ENCODE measurements around the gene C16orf78.

Gene C16orf78, protein sequence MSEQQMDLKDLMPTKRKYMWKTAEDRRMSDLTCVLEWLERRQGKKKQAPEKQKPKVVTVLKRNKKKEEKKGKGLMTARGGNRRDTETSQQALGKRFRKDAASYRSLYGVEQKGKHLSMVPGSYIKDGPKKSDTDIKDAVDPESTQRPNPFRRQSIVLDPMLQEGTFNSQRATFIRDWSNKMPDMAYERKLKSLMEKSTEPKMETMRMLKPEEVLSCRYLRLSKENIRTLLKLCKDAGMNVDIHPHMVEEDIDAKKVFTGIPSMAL

DNA sequence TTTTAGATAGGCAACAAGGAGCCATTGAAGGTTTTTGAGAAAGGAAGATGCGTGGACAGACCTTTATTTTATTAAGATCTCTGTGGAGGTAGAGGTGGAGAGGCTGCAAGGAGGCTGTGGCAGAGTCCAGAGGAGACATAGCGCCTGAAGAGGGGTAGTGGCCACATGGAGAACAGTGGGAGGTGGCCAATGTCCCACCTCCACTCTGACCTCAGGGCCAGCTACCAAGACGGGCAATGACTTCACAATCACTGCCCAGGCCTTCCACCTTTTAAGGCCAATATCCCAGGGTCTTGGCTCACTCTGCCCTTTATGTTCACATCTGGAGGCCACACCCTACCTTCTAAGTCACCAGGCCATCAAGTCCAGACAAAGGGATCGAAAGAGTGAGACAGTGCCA lies at the start of gene C16orf78:
Gene C16orf78, plus strand, starts transcription at position 301 of the 400 bp plus-strand sequence. CDS start 136 bp downstream, outside the sequence.
- DNase-seq = no peak

DNA sequence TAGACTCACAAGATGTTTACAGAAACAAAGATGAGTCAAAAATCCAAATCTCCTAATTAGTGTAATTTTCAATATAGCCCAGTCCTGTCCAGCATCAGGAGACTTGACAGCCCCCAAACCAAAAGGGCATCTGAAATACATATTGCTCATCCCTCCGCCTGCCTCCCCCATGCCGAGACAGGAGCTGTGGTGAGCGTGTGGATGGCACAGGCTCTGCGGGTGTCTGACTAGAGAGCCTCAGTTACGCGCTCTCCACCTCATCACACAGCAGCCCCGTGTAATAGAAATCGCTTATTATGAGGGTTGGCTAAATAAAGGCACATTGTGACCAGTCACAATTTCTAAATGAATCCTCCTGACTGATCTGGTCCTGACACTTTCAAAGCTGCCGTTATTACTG lies 48.9 kb upstream of the C16orf78 start:
- DNase-seq = no peak

- no peak for DNase-seq
Measured at GRCh38 chr16:49327466-49327865, 46.1 kb upstream of the C16orf78 start.

GRCh38 chr16:49328325-49328724 lies 45.3 kb upstream of the C16orf78 start:
- no peak for DNase-seq

DNA sequence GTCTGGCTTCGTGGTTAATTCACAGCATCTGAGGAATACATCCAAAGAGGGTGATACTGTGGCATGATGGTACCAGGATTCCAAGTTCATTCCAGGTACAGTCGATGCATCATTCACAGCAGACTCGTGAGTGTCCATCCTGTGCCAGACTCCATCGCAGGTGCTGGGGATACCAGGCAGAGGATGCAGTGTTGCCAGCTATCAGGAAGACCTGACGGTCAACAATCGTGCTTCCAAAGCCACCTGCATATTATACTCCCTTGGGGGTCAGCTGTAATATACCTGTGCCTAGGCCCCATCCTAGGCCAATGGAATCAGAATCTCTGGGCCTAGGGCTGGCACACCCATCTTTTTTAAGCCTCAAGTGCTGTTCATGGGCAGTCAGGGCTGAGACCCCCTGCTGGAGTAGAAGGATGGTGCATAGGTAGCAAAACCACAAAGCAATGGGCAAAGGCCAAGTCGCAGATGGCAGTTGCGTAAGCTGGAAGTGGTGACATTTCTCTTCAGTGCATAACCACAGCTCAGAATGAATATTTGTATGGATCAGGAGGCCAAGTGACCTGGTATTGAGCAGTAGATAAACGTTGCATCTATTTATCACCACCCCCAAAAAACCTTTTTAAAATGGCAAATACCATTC lies 42.9 kb upstream of the C16orf78 start:
- no peak for DNase-seq

DNA sequence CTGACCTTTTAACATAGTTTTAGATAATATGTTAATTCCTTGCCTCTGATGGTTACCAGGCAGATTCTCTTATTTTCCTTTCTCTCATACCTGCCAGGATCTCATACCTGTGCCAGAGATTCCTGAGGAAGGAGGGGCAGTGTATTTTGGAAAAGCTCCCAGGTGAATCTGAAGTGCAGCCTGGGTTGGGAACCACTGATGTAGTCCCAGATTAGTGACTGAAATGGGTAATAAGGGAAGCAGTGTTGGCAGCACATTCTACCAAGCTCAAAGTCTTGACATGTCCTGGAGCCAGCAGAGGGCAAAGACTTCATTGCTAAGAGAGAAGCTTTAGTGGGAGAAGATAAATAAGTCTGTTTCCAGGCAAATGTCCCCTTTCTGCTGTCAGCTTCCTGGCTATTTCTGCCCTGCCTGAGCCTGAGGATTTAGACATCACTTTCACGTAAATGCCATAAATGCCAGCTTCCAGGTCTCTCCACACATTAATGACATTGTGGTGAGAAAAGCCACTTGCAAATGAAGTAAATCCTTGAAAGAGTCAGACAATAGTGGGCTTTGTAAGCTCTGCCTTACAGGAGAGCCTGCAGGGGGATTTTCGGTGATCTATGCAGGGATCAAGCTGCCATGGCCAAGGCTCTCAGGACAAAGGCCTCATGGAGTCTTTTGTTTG lies 40.9 kb upstream of the C16orf78 start:
- no peak for DNase-seq

DNA sequence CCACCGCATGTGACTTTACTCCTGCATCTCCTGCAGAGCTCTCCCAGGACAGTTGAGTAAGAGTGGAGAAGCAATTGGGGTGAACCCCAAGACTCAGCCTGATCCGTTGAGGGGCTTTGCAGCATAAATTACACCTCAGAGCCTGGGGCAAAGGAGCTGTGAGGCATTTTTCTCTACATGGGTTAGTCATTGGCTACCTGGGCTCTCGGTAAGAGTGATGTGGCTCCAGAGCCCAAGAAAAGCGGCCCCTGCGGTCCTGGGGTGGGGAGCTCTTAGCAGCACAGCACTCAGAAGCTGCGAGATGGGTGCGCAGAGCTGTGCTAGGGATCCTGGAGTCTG lies 40.4 kb upstream of the C16orf78 start:
- DNase-seq = no peak

DNA sequence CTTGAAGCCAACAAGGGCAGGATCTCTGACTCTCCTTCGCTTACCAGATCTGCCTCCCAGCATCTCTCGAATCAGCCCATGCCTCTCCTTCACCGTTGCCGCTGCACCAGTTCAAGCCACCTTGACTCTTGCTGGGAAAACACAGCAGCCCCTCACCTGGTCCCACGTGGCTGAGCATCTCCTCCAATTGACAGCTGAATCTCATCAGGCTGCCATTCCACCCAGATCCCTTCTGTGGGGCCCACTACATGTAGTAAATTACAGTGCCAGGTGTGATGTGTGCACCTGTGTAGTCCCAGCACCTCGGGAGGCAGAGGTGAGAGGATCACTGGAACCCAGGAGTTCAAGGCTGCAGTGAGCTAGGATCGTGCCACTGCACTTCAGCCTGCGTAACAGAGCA lies 37.8 kb upstream of the C16orf78 start:
- DNase-seq = no peak

- DNase-seq = no peak
Measured at GRCh38 chr16:49336581-49336980, 37.0 kb upstream of the C16orf78 start.

GRCh38 chr16:49337814-49338350 lies 35.7 kb upstream of the C16orf78 start:
- no peak for DNase-seq

GRCh38 chr16:49338611-49339265 lies 34.9 kb upstream of the C16orf78 start:
- no peak for DNase-seq

DNA sequence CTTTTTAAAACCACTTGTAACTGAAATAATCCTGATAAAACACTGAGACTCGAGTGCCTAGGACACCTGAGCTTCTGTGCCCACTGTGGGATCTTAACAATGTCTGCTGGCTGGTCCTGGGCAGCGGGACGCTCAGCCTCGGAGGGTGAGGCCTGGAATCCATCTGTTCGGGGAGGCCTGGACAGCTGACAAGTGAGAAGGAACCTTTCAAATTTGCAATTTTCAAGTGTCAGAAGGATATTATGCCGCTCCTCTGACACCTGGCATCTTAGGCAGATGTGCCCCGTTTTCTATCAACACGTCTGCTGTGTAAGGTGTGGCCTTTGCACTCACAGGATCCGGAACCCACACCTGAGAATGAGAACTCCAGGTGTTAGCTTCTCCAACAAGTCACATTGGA lies 33.1 kb upstream of the C16orf78 start:
- DNase-seq = no peak

- DNase-seq = no peak
Measured at GRCh38 chr16:49341706-49342105, 31.9 kb upstream of the C16orf78 start.

GRCh38 chr16:49342336-49343265 lies 31.0 kb upstream of the C16orf78 start:
- DNase-seq = no peak

DNA sequence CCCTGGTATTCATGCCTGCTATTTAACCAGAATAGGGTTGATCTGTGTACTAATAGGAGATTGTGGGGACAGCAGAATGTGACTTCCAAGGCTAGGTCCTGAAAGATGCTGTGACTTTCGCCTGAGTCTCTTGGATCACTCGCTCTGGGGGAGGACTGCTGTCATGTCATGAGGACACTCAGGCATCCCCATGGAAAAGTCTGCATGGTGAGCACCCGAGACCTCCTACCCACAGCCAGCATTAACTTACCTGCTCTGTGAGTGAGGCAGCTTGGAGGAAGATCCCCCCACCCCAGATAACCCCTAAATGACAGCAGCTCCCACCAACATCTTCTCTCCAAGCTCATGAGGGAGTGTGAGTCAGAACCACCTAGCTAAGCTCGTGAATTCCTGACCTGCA lies 30.3 kb upstream of the C16orf78 start:
- no peak for DNase-seq

DNA sequence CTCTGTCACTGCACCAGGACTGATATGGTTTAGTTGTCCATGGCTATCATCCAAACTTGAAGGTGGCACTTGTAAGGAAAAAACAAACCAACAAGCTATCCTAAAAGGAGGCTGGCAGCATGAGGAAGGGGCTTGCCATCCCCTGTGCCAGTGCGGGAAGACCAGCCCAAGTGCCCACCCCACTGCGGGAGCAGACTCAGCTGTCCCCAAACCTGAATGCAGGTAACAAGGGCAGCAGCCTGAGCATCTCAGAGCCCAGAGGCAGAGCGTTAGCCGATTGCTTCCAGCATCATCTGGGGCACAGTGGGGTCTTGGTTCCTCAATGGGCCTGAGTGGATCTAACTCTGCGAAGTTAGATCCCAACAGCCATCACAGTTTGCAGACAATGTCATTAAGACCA lies 29.2 kb upstream of the C16orf78 start:
- DNase-seq = no peak

DNA sequence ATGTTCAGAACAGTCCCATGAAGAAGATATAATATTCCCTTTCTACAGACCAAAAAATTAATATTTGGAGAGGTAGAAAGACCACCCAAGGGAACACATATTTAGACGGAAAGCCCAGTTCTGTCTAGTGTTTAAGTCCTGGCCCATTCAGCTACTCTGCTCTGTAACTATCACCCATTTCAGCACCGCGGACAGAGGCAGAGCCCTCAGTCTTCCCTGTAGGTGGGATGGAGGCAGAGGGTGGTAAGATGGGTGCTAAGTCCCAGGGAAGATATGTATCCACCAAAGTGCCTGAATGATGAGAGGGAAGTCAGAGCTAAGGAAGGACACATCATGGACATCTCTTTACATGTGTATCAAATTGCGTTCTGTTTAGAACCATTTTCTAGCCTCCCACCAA lies 27.8 kb upstream of the C16orf78 start:
- no peak for DNase-seq

- DNase-seq = no peak
Measured at GRCh38 chr16:49346459-49346858, 27.1 kb upstream of the C16orf78 start.

DNA sequence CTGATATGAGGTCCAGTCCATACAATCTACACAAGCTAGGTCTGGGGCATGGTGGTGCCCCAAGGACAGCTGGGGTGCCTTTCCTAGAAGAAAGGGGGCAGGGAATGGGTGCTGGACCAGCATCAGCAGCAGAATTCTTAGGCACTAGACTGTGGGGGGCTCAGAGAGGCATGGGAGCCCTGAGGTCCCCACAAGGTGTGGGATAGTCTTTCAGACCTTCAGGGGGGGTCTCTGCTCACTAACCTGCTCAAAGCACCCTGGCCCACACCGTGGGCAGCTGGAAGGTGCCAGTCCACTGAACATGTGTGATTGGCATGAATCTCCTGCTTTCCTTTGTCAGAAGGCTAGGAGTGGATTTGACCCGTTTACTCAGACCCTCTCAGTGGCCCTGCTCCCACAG lies 26.1 kb upstream of the C16orf78 start:
- no peak for DNase-seq

DNA sequence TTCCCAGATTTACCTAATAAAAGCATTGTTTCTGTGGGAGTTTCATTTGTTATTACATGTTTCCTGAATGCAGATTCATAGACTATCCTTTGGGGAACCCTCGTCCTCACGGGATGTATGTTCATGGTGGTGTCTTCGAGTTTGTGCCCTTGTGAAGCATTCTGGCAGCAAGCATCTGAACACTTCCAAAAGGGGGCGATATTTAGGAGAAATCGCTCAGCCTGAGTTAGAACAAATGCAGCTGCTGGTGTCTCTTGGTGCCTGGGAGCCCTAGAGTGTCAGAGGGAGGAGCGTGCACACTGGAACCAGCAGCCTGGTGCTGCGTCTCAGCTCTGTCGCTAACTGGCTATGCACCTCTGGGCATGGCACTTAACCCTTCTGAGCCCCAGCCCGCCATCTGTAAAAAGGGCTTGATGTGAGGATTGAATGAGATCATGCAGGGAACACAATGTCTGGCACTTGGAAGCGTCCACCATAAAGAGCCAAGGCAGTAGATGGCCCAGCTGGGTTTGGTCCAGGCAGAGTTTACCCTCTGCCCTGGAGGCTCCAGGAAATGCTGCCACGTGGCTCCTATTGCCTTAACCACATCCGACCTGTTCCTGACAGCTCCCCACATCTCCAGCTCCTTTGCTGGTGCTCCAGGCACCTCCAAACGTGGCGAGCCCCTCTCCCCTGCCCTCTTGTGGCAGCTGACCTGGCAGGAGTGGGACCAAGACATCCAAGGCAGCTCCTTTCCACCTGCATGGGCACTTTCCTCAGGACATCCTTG lies 25.0 kb upstream of the C16orf78 start:
- DNase-seq = no peak

GRCh38 chr16:49349446-49350168 lies 24.0 kb upstream of the C16orf78 start:
- no peak for DNase-seq

Data from NCI-H146 (cell line).